Heart right ventricle (tissue), 16 donors: Measurements from ENCODE around the gene PKNOX2. TPM values are rescaled to one million over a fixed set of nuclear protein-coding genes. Genes with fewer than 3 reads are reported as not detected.
A peak's percentile ranks its signal among the peaks of the same experiment; 100 is the strongest.

ENCODE experiments used
- ATAC-seq, 8 donors: fragments of 200-7000 bp; cut with Tn5 transposase; one replicate each; pipeline ENCODE4 v1.9.1; 2020; ENCODE audit warnings: mild to moderate bottlenecking in 8 of 8, moderate library complexity in 8 of 8, moderate number of reproducible peaks in 1 of 8
- DNase-seq, 2 donors: peaks; one replicate each; pipeline ENCODE4 v3.0.0-alpha.2; 2020
- H3K27ac ChIP-seq, 10 donors: fragments of 200-600 bp; sonication (generic) in 2 of 10; one replicate each; pipeline versions ENCODE4 v1.5.0 to v1.8.0; 2020 to 2022; ENCODE audit warnings: mild to moderate bottlenecking in 3 of 10
- H3K27me3 ChIP-seq, 7 donors: fragments of 200-600 bp; one replicate each; pipeline ENCODE4 v1.8.0; 2021 to 2022; ENCODE audit warnings: mild to moderate bottlenecking in 2 of 7
- H3K36me3 ChIP-seq, 9 donors: fragments of 200-600 bp; sonication (generic) in 1 of 9; one replicate each; pipeline versions ENCODE4 v1.5.0 to v1.8.0; 2020 to 2022; ENCODE audit warnings: mild to moderate bottlenecking in 2 of 9
- H3K4me1 ChIP-seq, 9 donors: fragments of 200-600 bp; sonication (generic) in 1 of 9; one replicate each; pipeline versions ENCODE4 v1.5.0 to v1.8.0; 2020 to 2022; ENCODE audit warnings: mild to moderate bottlenecking in 4 of 9
- H3K4me3 ChIP-seq, 10 donors: fragments of 200-600 bp; sonication (generic) in 2 of 10; one replicate each; pipeline versions ENCODE4 v1.5.0 to v1.8.0; 2020 to 2022; ENCODE audit warnings: mild to moderate bottlenecking in 7 of 10, moderate library complexity in 2 of 10
- H3K9me3 ChIP-seq, 11 donors: fragments of 200-600 bp in 10 of 11; sonication (generic) in 2 of 11; one replicate each; pipeline versions ENCODE4 v1.5.0 to v1.8.0; 2013 to 2022; ENCODE audit warnings: mild to moderate bottlenecking in 2 of 11, control low read depth in 1 of 11, moderate library complexity in 1 of 11
- CTCF ChIP-seq, 9 donors: fragments of 200-600 bp; sonication (generic) in 2 of 9; IDR thresholded peaks; one replicate each; pipeline versions ENCODE4 v1.5.0 to v1.8.0; 2021 to 2022; ENCODE audit warnings: antibody characterized with exemption in 9 of 9, mild to moderate bottlenecking in 5 of 9, moderate library complexity in 1 of 9
- WGBS, 2 donors: extraction: QIAGEN DNeasy Blood & Tissue Kit; methylation state at CpG; one replicate each; pipeline ENCODE4 v1.1.7; 2013; ENCODE audit warnings: inconsistent platforms in 1 of 2; 5-methylcytosine and 5-hydroxymethylcytosine counted together
- intact Hi-C, 10 donors: fragments of 100-400 bp; cut with DNase I; formaldehyde crosslinking; loops; one replicate each; pipeline versions ENCODE4 v1.11.1 to v1.14.2; 2022
- polyA plus RNA-seq, 2 donors: library from polyadenylated mRNA; stranded (reverse); fragments of 200-250 nt; gene quantifications; one replicate each; pipeline ENCODE4 v1.2.3, GENCODE V29; 2013
- total RNA-seq, 10 donors: library from RNA; stranded (reverse); fragmentation: NEBNext Ultra II Directional in 3 of 10; extraction: Animal tissue kit (Norgen Biotek cat#: 25700) in 3 of 10; gene quantifications; one replicate each; pipeline versions ENCODE4 v1.2.1 to v1.2.4, GENCODE V29; 2021 to 2023
- donor health status: Arrhythmogenic right ventricular cardiomyopathy.
- donor health status: ischemic (EF 13 %, LVEDD 7.1; RV severe dilation, severe dysfunction).
- donor health status: healthy with polysubstance abuse.
- donor health status: DM: no; HTN: yes; CAD: no.
- donor health status: DM: no; HTN: no; CAD: no.
- donor health status: ischemic (EF 25% LVEDD 6.9; RV normal size, moderate dysfunction).
- donor health status: ischemic (EF 25% LVEDD 5.7; RV mildly dilated, moderate dysfunction).
- donor health status: healthy.
- donor health status: DM: yes; HTN: yes; CAD: no.
- donor health status: Ischemic cardiomyopathy.
- donor health status: ischemic (EF 35%, LVEDD 5.7; RV mildly dilated, moderate dysfunction).
- donor health status: nonischemic (EF 11% LVEDD 7.7; RV severe dilation, severe dysfunction).
- donor health status: DM: yes; HTN: yes; CAD: no.
- donor health status: PGD.
- donor health status: ischemic (EF 29% LVEDD 5.4; RV normal size, mild dysfunction).
- donor health status: nonischemic (EF 23%, LVEDD 6.1; RV moderate dilation, normal function).

Gene PKNOX2
- total and polyA plus RNA-seq, 12 donors, result 2.5 to 5.8 (median 4.5) TPM

GRCh38 chr11:125276619-125276976 lies 112.0 kb downstream of the PKNOX2 start:
- H3K9me3 ChIP-seq, result no peaks in the 10 kb centered on the region
- H3K36me3 ChIP-seq, result no peaks in the 10 kb centered on the region
- TF ChIP-seq CTCF (IDR thresholded peaks at IDR 0.05), result no peak
- H3K27me3 ChIP-seq, result no peaks in the 10 kb centered on the region
- H3K4me1 ChIP-seq, result peaks cover 0 to 13% (median 0%) of the 10 kb centered on the region in 9 donors
- intact Hi-C loops, result no loop called here
- ATAC-seq (no peak), DNase-seq (no peak)
- peak overlapping the region in 2 of 10 donors; percentile 19 to 67 for H3K27ac ChIP-seq
- no peak overlapping the region for H3K4me3 ChIP-seq

GRCh38 chr11:125279676-125280418 lies 115.3 kb downstream of the PKNOX2 start:
- no peak for TF ChIP-seq CTCF (IDR thresholded peaks at IDR 0.05)
- H3K9me3 ChIP-seq, result no peaks in the 10 kb centered on the region
- H3K27me3 ChIP-seq, result no peaks in the 10 kb centered on the region
- DNase-seq (no peak), ATAC-seq (no peak)
- WGBS, 2 donors, result 84 to 88% methylated on average over 8 of the region's 8 CpGs
- no peak overlapping the region for H3K4me3 ChIP-seq
- intact Hi-C loops, result no loop called here
- H3K27ac ChIP-seq, result no peak overlapping the region
- H3K4me1 ChIP-seq, result peaks cover 0 to 20% (median 0%) of the 10 kb centered on the region in 9 donors
- no peaks in the 10 kb centered on the region for H3K36me3 ChIP-seq

- H3K36me3 ChIP-seq, result no peaks in the 10 kb centered on the region
- H3K27ac ChIP-seq, result no peak overlapping the region
- 80 to 83% methylated on average over 5 of the region's 5 CpGs for WGBS, 2 donors
- no peaks in the 10 kb centered on the region for H3K9me3 ChIP-seq
- intact Hi-C loops, result no loop called here
- DNase-seq (no peak), ATAC-seq (no peak)
- H3K4me3 ChIP-seq, result no peak overlapping the region
- peaks cover 0 to 20% (median 0%) of the 10 kb centered on the region in 9 donors for H3K4me1 ChIP-seq
- TF ChIP-seq CTCF (IDR thresholded peaks at IDR 0.05), result no peak
- no peaks in the 10 kb centered on the region for H3K27me3 ChIP-seq
Observed at GRCh38 chr11:125280646-125281045, 116.1 kb downstream of the PKNOX2 start.

DNA sequence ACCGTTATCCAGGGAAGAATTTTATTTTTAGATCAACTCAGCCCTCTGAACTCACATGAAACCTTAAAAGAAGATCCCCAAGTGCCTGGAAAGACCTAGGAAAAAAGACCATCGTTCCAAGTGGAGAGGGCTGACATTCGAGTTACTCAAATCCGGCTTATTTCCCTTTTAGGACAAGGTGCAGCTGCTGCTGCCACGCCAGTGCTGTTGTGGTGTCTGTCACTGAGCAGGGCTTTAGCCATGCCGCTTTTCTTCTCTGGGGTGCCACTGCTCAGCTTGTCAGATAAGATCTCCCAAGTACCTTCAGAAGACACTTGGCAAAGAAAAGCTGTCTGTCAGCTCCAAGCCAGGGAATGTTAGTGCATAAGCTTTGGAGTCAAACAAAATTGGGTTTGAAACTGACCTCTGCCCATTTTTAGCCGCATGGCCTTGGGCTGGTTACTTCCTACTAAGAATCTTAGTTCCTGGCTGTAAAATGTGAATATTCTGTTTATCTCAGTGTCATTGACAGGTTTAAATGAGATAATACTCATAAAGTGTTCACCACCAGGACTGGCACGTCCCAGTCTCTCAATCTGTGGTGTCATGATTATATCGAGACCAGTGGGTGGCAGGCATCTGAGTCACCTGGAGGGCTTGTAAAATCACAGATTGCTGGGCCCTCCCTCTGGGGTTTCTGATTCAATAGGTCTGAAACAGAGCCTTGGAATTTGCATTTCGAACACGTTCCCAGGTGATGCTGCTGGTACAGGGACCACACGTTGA lies 117.5 kb downstream of the PKNOX2 start:
- Histone ChIP-seq H3K27me3 (no peaks in the 10 kb centered on the region), H3K4me3 (no peak overlapping the region), H3K4me1 (peaks cover 0 to 16% (median 0%) of the 10 kb centered on the region in 9 donors), H3K9me3 (no peaks in the 10 kb centered on the region), H3K27ac (no peak overlapping the region), H3K36me3 (no peaks in the 10 kb centered on the region)
- peak in 1 of 8 donors; percentile 25 for ATAC-seq
- TF ChIP-seq CTCF (IDR thresholded peaks at IDR 0.05), result no peak
- DNase-seq, result no peak
- intact Hi-C loops, result no loop called here
- WGBS, 2 donors, result 74 to 76% methylated on average over 12 of the region's 12 CpGs
